K562 (cell line): ENCODE measurements around the gene CREG2. TPM values are rescaled to one million over a fixed set of nuclear protein-coding genes. Genes with fewer than 3 reads are reported as not detected.

Source experiments
- ATAC-seq: fragments of 200-7000 bp; cut with Tn5 transposase; 3 replicates; pipeline ENCODE4 v1.9.1; 2020; ENCODE audit warnings: moderate library complexity
- BruUV-seq: library from RNA; stranded (reverse); fragments of 400-500 nt; replicated peaks from 2 replicates; lab custom pipeline; 2021; lab: Mats Ljungman, UMichigan
- CTCF ChIA-PET: fragments of 300-600 bp; formaldehyde crosslinking; extraction: SDS; loops from one replicate; lab custom pipeline; 2021; ENCODE audit warnings: low intra/inter-chr PET ratio; lab: Yijun Ruan, JAX
- POLR2A ChIA-PET: fragments of 300-600, 350-650 bp; sonication (Branson Sonifier 250); formaldehyde crosslinking; extraction: SDS; loops from one replicate; lab custom pipeline; 2021; ENCODE audit warnings: antibody characterized with exemption, inconsistent platforms; lab: Yijun Ruan, JAX
- DNase-seq, 4 experiments: peaks; one replicate each; pipeline versions ENCODE4 v3.0.0 to v3.0.0-alpha.2; 2011 to 2018; ENCODE audit warnings: low spot score in 3 of 4, mixed read lengths in 3 of 4; ENCODE audit errors: extremely low read depth in 1 of 4
- FAIRE-seq: peaks from 2 replicates; lab custom pipeline; 2011; peaks lifted over from hg19 to GRCh38; lab: Jason Lieb, UNC
- H2AFZ ChIP-seq: 2 replicates; pipeline ENCODE4 v1.6.0; 2011; ENCODE audit warnings: low read depth, low read length, control low read depth, inconsistent platforms
- H3K27ac ChIP-seq: fragments of 200-600 bp; 3 replicates; pipeline ENCODE4 v1.8.0; 2011; ENCODE audit warnings: low read depth, mild to moderate bottlenecking, control low read depth, inconsistent platforms, low read length, moderate library complexity, mixed read lengths; ENCODE audit errors: extremely low read depth
- H3K27me3 ChIP-seq, 2 experiments: fragments of 300-600 bp in 1 of 2; 2 replicates in 1 of 2; 3 replicates in 1 of 2; pipeline versions ENCODE4 v1.6.0 to v1.8.0; 2011; ENCODE audit warnings: inconsistent platforms in 2 of 2, low read length in 2 of 2, mild to moderate bottlenecking in 1 of 2, mixed read lengths in 1 of 2, moderate library complexity in 1 of 2; ENCODE audit not compliant: control insufficient read depth in 2 of 2, insufficient read depth in 2 of 2
- H3K36me3 ChIP-seq: fragments of 300-600 bp; 3 replicates; pipeline ENCODE4 v1.8.0; 2011; ENCODE audit warnings: mild to moderate bottlenecking, low read length, inconsistent platforms; ENCODE audit not compliant: control insufficient read depth, insufficient read depth
- H3K4me1 ChIP-seq, 2 experiments: fragments of 200-600 bp in 1 of 2; replicated peaks in 1 of 2; 2 replicates in 1 of 2; 3 replicates in 1 of 2; pipeline versions ENCODE4 v1.5.1 to v1.8.0; 2011; ENCODE audit warnings: inconsistent platforms in 2 of 2, low read length in 2 of 2, mild to moderate bottlenecking in 1 of 2, mixed read lengths in 1 of 2, moderate library complexity in 1 of 2; ENCODE audit not compliant: control insufficient read depth in 2 of 2, insufficient read depth in 2 of 2
- H3K4me2 ChIP-seq: 2 replicates; pipeline ENCODE4 v1.6.1; 2011; ENCODE audit warnings: low read length, control low read depth, inconsistent platforms, mixed read lengths; ENCODE audit not compliant: insufficient read depth
- H3K4me3 ChIP-seq: fragments of 200-600 bp; sonication (generic), shearing (Covaris generic); 2 replicates; pipeline ENCODE4 v1.5.1; 2016; ENCODE audit warnings: control low read depth, inconsistent platforms
- H3K79me2 ChIP-seq: fragments of 200-600 bp; 3 replicates; pipeline ENCODE4 v1.8.0; 2011; ENCODE audit warnings: low read length, inconsistent platforms; ENCODE audit not compliant: control insufficient read depth, insufficient read depth
- H3K9ac ChIP-seq, 2 experiments: 2 replicates each; pipeline versions ENCODE4 v1.6.0 to v1.6.1; 2011; ENCODE audit warnings: low read depth in 2 of 2, low read length in 2 of 2, control low read depth in 1 of 2, inconsistent platforms in 1 of 2, mild to moderate bottlenecking in 1 of 2, mixed read lengths in 1 of 2; ENCODE audit not compliant: insufficient read depth in 1 of 2
- H3K9me1 ChIP-seq: one replicate; pipeline ENCODE4 v1.6.0; 2011; ENCODE audit warnings: inconsistent platforms, mild to moderate bottlenecking, low read length, moderate library complexity; ENCODE audit not compliant: control insufficient read depth, insufficient read depth
- H3K9me3 ChIP-seq: replicated peaks from 2 replicates; pipeline ENCODE4 v1.5.1; 2011; ENCODE audit warnings: low read depth, low read length, inconsistent platforms; ENCODE audit not compliant: control insufficient read depth, insufficient read depth
- H4K20me1 ChIP-seq: replicated peaks from 2 replicates; pipeline ENCODE4 v1.6.1; 2011; ENCODE audit warnings: low read length, inconsistent platforms, mixed read lengths; ENCODE audit not compliant: control insufficient read depth, insufficient read depth
- CBX8 ChIP-seq: fragments of 200-600 bp; sonication (generic); IDR thresholded peaks from 2 replicates; pipeline ENCODE4 v1.6.1; 2012; ENCODE audit warnings: borderline replicate concordance, mixed run types, low read depth, mild to moderate bottlenecking, moderate library complexity, mixed read lengths, low read length, control low read depth, inconsistent platforms; ENCODE audit not compliant: poor library complexity, severe bottlenecking; ENCODE audit errors: extremely low read depth
- FOSL1 ChIP-seq: fragments of 200-800 bp; sonication (Bioruptor generic); conservative IDR thresholded peaks from 2 replicates; pipeline ENCODE4 v1.6.1; 2016; ENCODE audit warnings: missing genetic modification characterization, missing compliant biosample characterization
- NFE2 ChIP-seq: IDR thresholded peaks from 2 replicates; pipeline ENCODE4 v1.6.1; 2014; ENCODE audit warnings: antibody characterized with exemption, low read depth
- ZNF384 ChIP-seq: IDR thresholded peaks from 2 replicates; pipeline ENCODE4 v1.6.1; 2012; ENCODE audit warnings: low read depth, low read length, improper control_type of control experiment
- WGBS: fragments of 100-300 bp; shearing (Covaris generic); methylation state at CpG from one replicate; pipeline ENCODE4 v1.1.6; 2016; ENCODE audit warnings: low coverage, mixed read lengths; ENCODE audit not compliant: insufficient coverage; ENCODE audit errors: missing lambda C conversion rate; 5-methylcytosine and 5-hydroxymethylcytosine counted together
- in situ Hi-C: fragments of 300-500 bp; cut with MboI; formaldehyde crosslinking; loops from 4 replicates; pipeline ENCODE4 v1.15.0; 2018; ENCODE audit warnings: inconsistent platforms, mixed read lengths
- intact Hi-C: fragments of 100-400 bp; cut with micrococcal nuclease; formaldehyde crosslinking; loops from 2 replicates; pipeline ENCODE4 v1.14.2; 2022
- polyA plus RNA-seq, 8 experiments: library from polyadenylated mRNA; depleted of rRNA in 4 of 8; stranded (reverse) in 5 of 8; unstranded in 3 of 8; fragments of >200 nt; fragmentation: Nextera tagmentation in 2 of 8; fragmentation: Illumina TruSeq in 1 of 8; extraction: Ambion mirVana in 2 of 8; extraction: Trizol in 1 of 8; gene quantifications; 2 replicates each; pipeline versions ENCODE4 v1.2.1 to v1.2.3, GENCODE V29; 2011 to 2014; ENCODE audit warnings: inconsistent platforms in 1 of 8, missing spikeins in 1 of 8
- total RNA-seq, 7 experiments: library from RNA; depleted of rRNA in 6 of 7; stranded (reverse); fragments of >200 nt in 6 of 7; fragmentation: Illumina TruSeq in 2 of 7; extraction: Trizol in 2 of 7; gene quantifications; 2 replicates each; pipeline versions ENCODE4 v1.2.1 to v1.2.3, GENCODE V29; 2011 to 2021; ENCODE audit warnings: low replicate concordance in 1 of 7

CREG2 gene
- total and polyA plus RNA-seq, 9 of the 15 experiments (the other 6 are each of a cell fraction or from before 2014, with no cell fraction given) = not detected

DNA sequence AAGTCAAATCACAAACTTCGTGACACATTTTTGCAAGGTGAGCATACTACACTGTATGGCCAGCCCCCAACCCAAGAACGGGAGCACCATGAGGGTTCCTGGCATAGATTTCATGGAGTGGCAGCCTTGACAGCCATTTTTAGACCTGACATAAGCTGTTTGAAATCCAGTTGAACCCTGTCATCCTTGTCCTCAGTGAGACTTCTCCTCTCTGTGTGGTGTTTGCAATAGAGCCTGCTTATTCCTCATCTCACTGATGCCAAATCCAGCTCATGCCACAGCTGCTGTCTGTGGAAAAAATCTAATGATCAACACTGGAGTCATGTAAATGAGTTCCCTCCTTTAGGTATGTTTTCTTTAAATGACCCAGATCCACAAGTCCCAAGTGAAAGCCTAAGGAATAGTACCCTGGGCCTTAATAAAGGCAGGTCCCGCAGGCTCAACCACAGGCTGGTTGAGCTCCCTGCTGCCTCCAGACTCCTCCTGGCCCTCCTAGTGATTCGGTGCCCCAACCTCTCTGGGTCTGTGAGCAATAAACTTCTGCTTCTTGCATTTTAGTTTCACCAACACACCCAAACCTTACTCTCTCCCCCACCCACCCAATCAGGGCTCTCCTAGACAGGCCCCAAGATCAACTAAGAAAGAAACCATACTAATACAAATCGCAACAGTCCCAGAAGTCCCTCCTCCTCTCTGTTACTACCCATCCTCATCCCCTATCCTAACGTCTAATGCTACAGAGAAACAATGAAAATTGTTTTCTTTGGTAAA lies 8.4 kb upstream of the CREG2 start (continued):
- no peak for TF ChIP-seq NFE2
- TF ChIP-seq ZNF384 = no peak

DNA sequence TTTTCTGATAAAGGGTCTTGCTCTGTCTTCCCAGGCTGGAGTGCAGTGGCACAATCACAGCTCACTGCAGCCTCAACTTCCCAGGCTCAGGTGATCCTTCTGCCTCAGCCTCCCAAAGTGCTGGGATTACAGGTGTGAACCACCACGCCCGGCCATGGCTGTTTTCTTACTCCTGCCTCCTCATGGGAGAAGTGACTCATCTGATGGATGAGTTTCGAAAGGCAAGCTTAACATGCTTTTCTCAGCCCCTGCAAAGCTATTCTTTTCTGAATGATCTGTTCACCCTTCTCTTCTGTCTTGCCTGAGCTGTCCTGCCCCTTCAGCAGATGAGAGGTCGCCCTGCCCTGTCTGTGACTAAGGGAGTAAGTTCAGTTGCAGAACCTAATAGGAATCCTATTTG lies 929 bp upstream of the CREG2 start:
- Histone ChIP-seq H3K27ac (no peak overlapping the region), H3K27me3 (peaks cover 18 to 26% of the 10 kb centered on the region in 2 experiments; a peak in 4 of 5 replicates), H3K9me1 (peaks cover 2% of the 10 kb centered on the region), H3K9me3 (no peaks in the 10 kb centered on the region), H3K4me2 (no peak overlapping the region), H3K79me2 (no peaks in the 10 kb centered on the region), H3K4me3 (no peak overlapping the region), H3K9ac (no peak overlapping the region), H4K20me1 (no peaks in the 10 kb centered on the region), H3K36me3 (no peaks in the 10 kb centered on the region), H3K4me1 (peaks cover 0 to 10% of the 10 kb centered on the region in 2 experiments; a peak in 2 of 5 replicates), H2AFZ (no peak overlapping the region)
- TF ChIP-seq FOSL1 (peak; percentile 48), CBX8 (no peak)
- intact Hi-C loops (no loop called here), in situ Hi-C loops (no loop called here)
- ATAC-seq (no peak), FAIRE-seq (peak; percentile 29), DNase-seq (no peak)
- POLR2A ChIA-PET = interaction anchor here (1.2 kb wide), 1 partner anchor 30 kb away, joined by 3 read pairs; no protein-coding TSS in a partner anchor
- CTCF ChIA-PET = no interaction called here
- no TSS peak for BruUV-seq
- 0% methylated on average over 4 of the region's 4 CpGs for WGBS
